Muscle of leg (tissue), 11 donors: Measurements from ENCODE around the gene SAMD11. TPM values are rescaled to one million over a fixed set of nuclear protein-coding genes. Genes with fewer than 3 reads are reported as not detected.

Experiments used
- DNase-seq: peaks from one replicate; pipeline ENCODE4 v3.0.0; 2013
- H3K27ac ChIP-seq: one replicate; pipeline ENCODE4 v1.5.1; 2013; ENCODE audit warnings: mild to moderate bottlenecking, low read length, control low read depth
- H3K27me3 ChIP-seq: one replicate; pipeline ENCODE4 v1.6.1; 2013; ENCODE audit warnings: low read length; ENCODE audit not compliant: control insufficient read depth, insufficient read depth
- H3K36me3 ChIP-seq: one replicate; pipeline ENCODE4 v1.6.1; 2013; ENCODE audit warnings: low read length; ENCODE audit not compliant: control insufficient read depth, insufficient read depth
- H3K4me1 ChIP-seq: one replicate; pipeline ENCODE4 v1.6.1; 2013; ENCODE audit warnings: low read length; ENCODE audit not compliant: control insufficient read depth, insufficient read depth
- H3K4me3 ChIP-seq: one replicate; pipeline ENCODE4 v1.5.1; 2013; ENCODE audit warnings: low read length, control low read depth
- H3K9me3 ChIP-seq: replicated peaks from 2 replicates; pipeline ENCODE4 v1.6.1; 2013; ENCODE audit warnings: low read depth, low read length; ENCODE audit not compliant: control insufficient read depth
- WGBS: methylation state at CpG from one replicate; pipeline ENCODE4 v1.1.5; 2013; ENCODE audit warnings: missing lambda C conversion rate; ENCODE audit not compliant: insufficient coverage; 5-methylcytosine and 5-hydroxymethylcytosine counted together
- polyA plus RNA-seq, 8 donors: library from polyadenylated mRNA; unstranded; fragments of 120-200 nt; gene quantifications; one replicate each; pipeline versions ENCODE4 v1.2.1 to v1.2.3, GENCODE V29; 2013; ENCODE audit warnings: inconsistent platforms in 1 of 8, low replicate concordance in 1 of 8; ENCODE audit not compliant: insufficient read length in 8 of 8, insufficient read depth in 1 of 8
- total RNA-seq: library from RNA; stranded (reverse); fragments of 120-200 nt; gene quantifications from one replicate; pipeline ENCODE4 v1.2.4, GENCODE V29; 2013

SAMD11 gene
- total and polyA plus RNA-seq, 9 donors, result 2.4 to 9.2 (median 6.3) TPM

DNA sequence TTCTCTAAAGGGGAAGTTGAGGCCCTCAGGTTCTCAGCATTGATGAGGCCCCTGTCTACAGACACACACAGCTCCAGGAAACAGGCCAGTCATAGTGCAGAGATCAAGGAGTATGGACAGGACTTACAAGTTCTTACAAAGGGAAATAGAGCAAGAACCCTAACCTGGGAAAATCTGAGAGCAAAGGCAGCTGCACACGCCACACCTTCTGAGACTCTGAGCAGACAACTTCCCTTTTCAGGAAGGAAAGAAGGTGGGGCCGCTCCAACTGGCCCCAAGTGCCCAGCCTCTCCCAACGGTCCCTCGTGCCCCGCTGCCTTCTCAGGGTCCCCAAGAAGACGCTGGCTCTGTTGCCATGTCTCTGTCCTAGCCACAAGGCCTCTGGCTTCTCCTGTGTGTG is 31.8 kb downstream of the SAMD11 start:
- Histone ChIP-seq H3K27me3 (no peaks in the 10 kb centered on the region), H3K4me1 (peaks cover 20% of the 10 kb centered on the region), H3K9me3 (no peaks in the 10 kb centered on the region), H3K27ac (no peak overlapping the region), H3K4me3 (no peak overlapping the region), H3K36me3 (peaks cover 66% of the 10 kb centered on the region)
- no peak for DNase-seq
- WGBS, result 84% methylated on average over 6 of the region's 6 CpGs

DNA sequence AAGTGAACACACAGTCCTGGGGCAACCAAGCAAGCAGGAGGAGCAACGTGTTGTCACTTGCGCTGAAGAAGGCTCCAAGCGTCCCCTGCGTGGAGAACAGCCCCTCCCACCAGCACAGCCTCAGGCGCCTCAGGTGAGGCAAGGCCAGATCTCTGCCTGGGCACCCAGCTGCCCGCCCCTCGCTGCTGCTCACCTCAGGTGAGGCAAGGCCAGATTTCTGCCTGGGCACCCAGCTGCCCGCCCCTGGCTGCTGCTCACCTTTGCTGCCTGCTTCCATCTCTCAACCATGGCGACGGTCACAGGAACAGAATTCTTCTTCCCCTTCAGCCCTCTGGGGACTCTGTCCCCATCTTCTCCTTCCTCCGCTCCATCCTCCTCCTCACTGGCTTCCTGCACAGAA is 32.9 kb downstream of the SAMD11 start:
- H3K27ac ChIP-seq, result no peak overlapping the region
- no peak for DNase-seq
- no peak overlapping the region for H3K4me3 ChIP-seq
- H3K36me3 ChIP-seq, result peaks cover 54% of the 10 kb centered on the region
- 96% methylated on average over 8 of the region's 11 CpGs for WGBS
- H3K4me1 ChIP-seq, result peaks cover 20% of the 10 kb centered on the region
- no peaks in the 10 kb centered on the region for H3K9me3 ChIP-seq
- H3K27me3 ChIP-seq, result no peaks in the 10 kb centered on the region

DNA sequence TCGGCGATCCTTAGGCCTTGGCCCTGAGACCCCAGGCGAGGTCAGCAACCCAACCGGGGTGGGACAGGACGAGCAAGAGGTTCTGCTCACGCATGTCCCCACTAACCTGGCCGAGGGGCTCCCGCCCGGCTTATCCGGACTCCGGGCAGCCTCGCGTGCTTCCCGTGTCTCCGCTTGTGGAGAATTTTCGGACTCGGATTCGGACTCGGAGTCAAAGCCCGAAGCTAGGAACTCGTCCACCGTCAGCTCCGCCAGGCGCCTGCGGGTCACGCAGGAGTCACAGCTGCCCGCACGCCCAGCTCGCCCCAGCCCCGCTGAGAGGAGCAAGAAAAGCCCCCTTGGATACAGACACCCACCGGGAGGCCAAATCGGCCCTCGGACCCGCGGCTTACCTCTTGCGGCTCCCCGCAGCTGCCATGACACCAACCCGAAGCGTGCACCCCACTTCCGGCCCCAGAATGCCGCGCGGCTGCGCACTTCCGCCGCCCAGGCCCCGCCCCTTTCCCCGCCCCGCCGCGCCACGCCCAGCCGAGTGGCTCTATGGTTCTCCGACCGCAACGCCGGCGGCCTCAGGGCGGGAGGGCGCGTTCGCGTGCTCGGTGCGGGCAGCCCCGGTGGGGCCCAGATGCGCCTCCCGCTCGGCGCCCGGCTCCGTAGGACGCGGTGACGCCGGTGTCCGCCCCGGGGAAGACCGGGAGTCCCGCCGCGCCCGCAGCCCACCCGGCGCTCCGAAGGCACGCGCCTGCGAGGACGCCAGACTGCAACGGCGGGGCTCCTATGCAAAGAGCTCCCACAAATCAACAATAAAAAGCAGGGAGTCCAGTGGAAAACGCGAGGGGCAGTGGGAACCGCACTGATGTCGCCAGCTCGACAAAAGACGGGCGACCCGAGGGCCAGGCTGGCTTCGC is 35.4 kb downstream of the SAMD11 start, which contains the start of gene NOC2L:
Gene NOC2L (minus strand): TSS at position 434 of the 908 bp plus-strand sequence. CDS start 16 bp downstream, at position 418.
- WGBS, result 5% methylated on average over 93 of the region's 101 CpGs
- H3K27ac ChIP-seq, result no peak within 1 kb of the TSS

DNA sequence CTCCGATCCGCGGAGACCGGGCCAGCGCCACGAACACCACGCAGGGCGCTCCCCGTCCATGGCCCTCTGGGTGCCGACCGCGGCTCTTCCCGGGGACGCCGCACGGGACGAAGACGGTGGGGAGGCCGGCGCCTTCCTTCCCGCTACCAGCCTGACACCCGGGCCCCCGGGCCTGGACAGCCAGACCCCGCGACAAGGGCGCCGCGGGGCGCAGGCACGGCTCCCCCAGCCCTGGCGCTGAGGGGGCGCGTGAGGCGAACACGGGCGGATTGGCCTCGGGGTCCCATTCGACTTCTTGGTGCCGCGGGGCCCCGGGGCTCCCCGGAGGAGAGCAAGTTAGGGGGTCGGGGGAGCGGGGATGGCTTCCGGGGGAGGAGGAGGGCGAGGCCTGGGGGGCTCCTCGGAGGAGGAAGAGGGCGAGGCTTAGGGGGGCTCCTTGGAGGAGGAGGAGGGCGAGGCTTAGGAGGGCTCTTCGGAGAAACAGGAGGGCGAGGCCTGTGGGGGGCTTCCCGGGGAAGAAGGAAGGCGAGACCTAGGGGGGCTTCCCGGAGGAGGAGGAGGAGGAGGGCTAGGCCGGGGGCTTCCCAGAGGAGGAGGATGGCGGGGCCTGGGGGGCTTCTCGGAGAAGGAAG is 36.1 kb downstream of the SAMD11 start:
- H3K27me3 ChIP-seq, result no peaks in the 10 kb centered on the region
- no peak for DNase-seq
- peaks cover 29% of the 10 kb centered on the region for H3K36me3 ChIP-seq
- peak overlapping the region; percentile 34 for H3K4me3 ChIP-seq
- no peak overlapping the region for H3K27ac ChIP-seq
- H3K4me1 ChIP-seq, result peaks cover 20% of the 10 kb centered on the region
- 26% methylated on average over 50 of the region's 57 CpGs for WGBS
- H3K9me3 ChIP-seq, result no peaks in the 10 kb centered on the region

More for the DNA sequence above, 35.4 kb downstream of the SAMD11 start, which contains the start of gene NOC2L:
- H3K27me3 ChIP-seq, result no peaks in the 10 kb centered on the region
- H3K9me3 ChIP-seq, result no peaks in the 10 kb centered on the region
- peak within 1 kb of the TSS; percentile 99 for H3K4me3 ChIP-seq
- peak; percentile 95 for DNase-seq
- H3K4me1 ChIP-seq, result peaks cover 20% of the 10 kb centered on the region
- H3K36me3 ChIP-seq, result peaks cover 36% of the 10 kb centered on the region

DNA sequence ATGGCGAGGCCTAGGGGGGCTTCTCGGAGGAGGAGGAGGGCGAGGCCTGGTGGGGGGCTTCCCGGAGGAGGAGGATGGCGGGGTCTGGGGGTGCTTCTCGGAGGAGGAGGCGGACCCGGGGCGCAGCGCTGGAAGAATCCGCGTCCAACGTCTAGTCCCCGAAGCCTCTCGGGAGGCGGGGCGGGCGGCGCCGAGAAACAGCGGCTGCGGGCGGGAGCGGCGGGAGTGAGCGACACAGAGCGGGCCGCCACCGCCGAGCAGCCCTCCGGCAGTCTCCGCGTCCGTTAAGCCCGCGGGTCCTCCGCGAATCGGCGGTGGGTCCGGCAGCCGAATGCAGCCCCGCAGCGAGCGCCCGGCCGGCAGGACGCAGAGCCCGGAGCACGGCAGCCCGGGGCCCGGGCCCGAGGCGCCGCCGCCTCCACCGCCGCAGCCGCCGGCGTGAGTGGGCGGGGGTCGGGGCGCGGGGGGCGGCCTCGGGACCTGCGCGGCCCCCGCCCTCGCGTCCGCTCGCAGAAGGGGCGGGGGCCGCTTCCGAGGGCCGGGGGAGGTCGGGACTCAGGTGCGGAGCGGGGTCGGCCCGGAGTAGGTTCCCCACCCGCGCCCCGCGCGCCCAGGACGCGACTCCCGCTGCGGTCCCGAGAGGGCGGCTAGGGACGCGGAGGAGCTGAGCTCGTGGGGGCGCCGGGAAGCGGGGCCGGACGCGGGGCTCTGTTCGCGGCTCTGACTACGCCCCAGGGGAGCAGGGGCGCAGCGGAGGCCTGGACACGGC is 36.8 kb downstream of the SAMD11 start, which contains the start of gene KLHL17:
Gene KLHL17 (plus strand): TSS at position 222 of the 769 bp plus-strand sequence. CDS start 110 bp downstream, at position 332.
- Histone ChIP-seq H3K27me3 (peaks cover 2% of the 10 kb centered on the region), H3K36me3 (peaks cover 23% of the 10 kb centered on the region), H3K9me3 (no peaks in the 10 kb centered on the region), H3K4me3 (peak within 1 kb of the TSS; percentile 34), H3K27ac (no peak within 1 kb of the TSS), H3K4me1 (peaks cover 20% of the 10 kb centered on the region)
- DNase-seq, result peak; percentile 79
- under 1% methylated on average over 107 of the region's 109 CpGs for WGBS

DNA sequence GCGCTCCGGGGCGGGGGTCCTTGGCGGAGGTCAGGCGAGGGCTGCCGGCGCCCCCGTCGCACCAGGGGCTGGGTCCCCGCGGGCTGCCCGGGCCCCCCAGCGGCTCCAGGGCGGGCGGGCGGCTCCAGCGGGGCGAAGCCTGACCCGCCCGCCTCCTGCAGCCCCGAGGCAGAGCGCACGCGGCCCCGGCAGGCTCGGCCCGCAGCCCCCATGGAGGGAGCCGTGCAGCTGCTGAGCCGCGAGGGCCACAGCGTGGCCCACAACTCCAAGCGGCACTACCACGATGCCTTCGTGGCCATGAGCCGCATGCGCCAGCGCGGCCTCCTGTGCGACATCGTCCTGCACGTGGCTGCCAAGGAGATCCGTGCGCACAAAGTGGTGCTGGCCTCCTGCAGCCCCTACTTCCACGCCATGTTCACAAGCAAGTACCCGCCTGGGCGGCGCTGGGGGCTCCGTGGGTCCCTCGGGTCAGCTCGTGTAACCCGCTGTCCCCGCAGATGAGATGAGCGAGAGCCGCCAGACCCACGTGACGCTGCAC is 37.5 kb downstream of the SAMD11 start:
- H3K36me3 ChIP-seq, result peaks cover 17% of the 10 kb centered on the region
- no peak overlapping the region for H3K27ac ChIP-seq
- peaks cover 7% of the 10 kb centered on the region for H3K27me3 ChIP-seq
- peaks cover 23% of the 10 kb centered on the region for H3K4me1 ChIP-seq
- H3K4me3 ChIP-seq, result no peak overlapping the region
- 21% methylated on average over 48 of the region's 56 CpGs for WGBS
- no peaks in the 10 kb centered on the region for H3K9me3 ChIP-seq
- no peak for DNase-seq

DNA sequence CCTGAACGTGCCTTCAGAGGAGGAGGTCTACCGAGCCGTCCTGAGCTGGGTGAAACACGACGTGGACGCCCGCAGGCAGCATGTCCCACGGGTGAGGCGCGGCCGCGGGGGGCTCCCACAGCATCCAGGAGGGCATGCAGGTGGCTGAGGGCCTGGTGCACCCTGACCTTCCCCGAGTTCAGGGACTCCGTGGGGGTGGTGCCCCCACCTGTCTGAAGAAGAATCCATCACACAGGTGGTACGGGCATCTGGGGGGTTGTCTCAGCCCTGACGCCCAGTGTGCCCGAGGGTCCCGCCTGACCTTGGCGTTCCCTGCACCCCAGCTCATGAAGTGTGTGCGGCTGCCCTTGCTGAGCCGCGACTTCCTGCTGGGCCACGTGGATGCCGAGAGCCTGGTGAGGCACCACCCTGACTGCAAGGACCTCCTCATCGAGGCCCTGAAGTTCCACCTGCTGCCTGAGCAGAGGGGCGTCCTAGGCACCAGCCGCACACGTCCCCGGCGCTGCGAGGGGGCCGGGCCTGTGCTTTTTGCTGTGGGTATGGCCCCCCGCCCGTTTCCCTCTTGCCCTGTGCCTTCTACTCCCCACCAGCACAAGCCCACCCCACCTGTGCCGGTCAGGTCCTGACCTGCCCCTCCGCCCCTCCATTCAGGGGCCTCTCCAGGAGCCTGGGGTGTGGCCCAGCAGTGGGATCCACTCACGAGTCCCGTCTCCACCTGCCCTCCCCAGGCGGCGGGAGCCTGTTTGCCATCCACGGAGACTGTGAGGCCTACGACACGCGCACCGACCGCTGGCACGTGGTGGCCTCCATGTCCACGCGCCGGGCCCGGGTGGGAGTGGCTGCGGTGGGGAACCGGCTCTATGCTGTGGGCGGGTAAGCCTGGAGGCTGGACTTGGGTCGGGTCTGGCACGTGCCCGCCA is 38.9 kb downstream of the SAMD11 start:
- Histone ChIP-seq H3K4me3 (no peak overlapping the region), H3K36me3 (peaks cover 5% of the 10 kb centered on the region), H3K27me3 (peaks cover 21% of the 10 kb centered on the region), H3K27ac (no peak overlapping the region), H3K9me3 (no peaks in the 10 kb centered on the region), H3K4me1 (peaks cover 30% of the 10 kb centered on the region)
- WGBS, result 87% methylated on average over 57 of the region's 57 CpGs
- no peak for DNase-seq

DNA sequence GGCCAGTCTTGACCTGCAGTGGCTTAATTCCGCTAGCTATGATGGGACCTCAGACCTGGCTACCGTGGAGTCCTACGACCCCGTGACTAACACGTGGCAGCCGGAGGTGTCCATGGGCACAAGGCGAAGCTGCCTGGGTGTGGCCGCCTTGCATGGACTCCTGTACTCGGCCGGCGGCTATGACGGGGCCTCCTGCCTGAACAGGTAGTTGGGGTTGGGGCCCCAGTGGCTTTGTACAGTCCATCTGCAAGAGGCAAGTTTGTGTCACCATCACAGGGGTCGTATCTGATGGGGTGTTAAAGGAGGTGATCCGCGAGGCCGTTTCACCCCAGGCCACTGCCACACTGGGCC is 39.6 kb downstream of the SAMD11 start:
- H3K36me3 ChIP-seq, result peaks cover 5% of the 10 kb centered on the region
- no peak overlapping the region for H3K27ac ChIP-seq
- no peak overlapping the region for H3K4me3 ChIP-seq
- 82% methylated on average over 16 of the region's 16 CpGs for WGBS
- no peaks in the 10 kb centered on the region for H3K9me3 ChIP-seq
- peaks cover 27% of the 10 kb centered on the region for H3K27me3 ChIP-seq
- no peak for DNase-seq
- peaks cover 24% of the 10 kb centered on the region for H3K4me1 ChIP-seq
